ENCODE results near the gene SLC5A10.

- TF ChIP-seq CTCF (IDR thresholded peaks at IDR 0.05; ENCODE audit: low read length) (no peak), EZH2 (IDR thresholded peaks at IDR 0.05; ENCODE audit: borderline replicate concordance, low read length) (no peak)
These were observed 51.0 kb downstream of the SLC5A10 start for GRCh38 chr17:19002805-19003542.
